BJ (cell line): ENCODE data around the gene SH3BP2. TPM values are rescaled to one million over a fixed set of nuclear protein-coding genes. Genes with fewer than 3 reads are reported as not detected.

ENCODE experiments used
- CTCF ChIA-PET: fragments of 350-600 bp; formaldehyde crosslinking; extraction: SDS; loops from one replicate; lab custom pipeline; 2021; ENCODE audit warnings: antibody characterized with exemption, inconsistent platforms; lab: Yijun Ruan, JAX
- POLR2A ChIA-PET: fragments of 300-600 bp; sonication (Branson Sonifier 250); formaldehyde crosslinking; extraction: SDS; loops from one replicate; lab custom pipeline; 2021; ENCODE audit warnings: antibody characterized with exemption; lab: Charles Lee
- DNase-seq: peaks from one replicate; pipeline ENCODE4 v3.0.0-alpha.2; 2011; ENCODE audit warnings: low read depth
- H3K27me3 ChIP-seq: 2 replicates; pipeline ENCODE4 v1.6.0; 2011; ENCODE audit warnings: low read length; ENCODE audit not compliant: control insufficient read depth, insufficient read depth
- H3K36me3 ChIP-seq: 2 replicates; pipeline ENCODE4 v1.5.1; 2011; ENCODE audit warnings: low read length; ENCODE audit not compliant: control insufficient read depth, insufficient read depth
- H3K4me3 ChIP-seq: 2 replicates; pipeline ENCODE4 v1.5.1; 2011; ENCODE audit warnings: low read depth, mild to moderate bottlenecking, control low read depth, low read length
- polyA plus RNA-seq: library from polyadenylated mRNA; depleted of rRNA; stranded (reverse); fragments of >200 nt; gene quantifications from 2 replicates; pipeline ENCODE4 v1.2.3, GENCODE V29; 2011
- TF ChIP-seq, protein P1 (sequence below): IDR thresholded peaks from 2 replicates; pipeline ENCODE4 v1.5.1; 2011; ENCODE audit warnings: low read depth, mild to moderate bottlenecking, control low read depth, inconsistent platforms, low read length, moderate library complexity; ENCODE audit not compliant: insufficient read depth

The SH3BP2 gene
- polyA plus RNA-seq, 1 experiment = 42.2 TPM

DNA sequence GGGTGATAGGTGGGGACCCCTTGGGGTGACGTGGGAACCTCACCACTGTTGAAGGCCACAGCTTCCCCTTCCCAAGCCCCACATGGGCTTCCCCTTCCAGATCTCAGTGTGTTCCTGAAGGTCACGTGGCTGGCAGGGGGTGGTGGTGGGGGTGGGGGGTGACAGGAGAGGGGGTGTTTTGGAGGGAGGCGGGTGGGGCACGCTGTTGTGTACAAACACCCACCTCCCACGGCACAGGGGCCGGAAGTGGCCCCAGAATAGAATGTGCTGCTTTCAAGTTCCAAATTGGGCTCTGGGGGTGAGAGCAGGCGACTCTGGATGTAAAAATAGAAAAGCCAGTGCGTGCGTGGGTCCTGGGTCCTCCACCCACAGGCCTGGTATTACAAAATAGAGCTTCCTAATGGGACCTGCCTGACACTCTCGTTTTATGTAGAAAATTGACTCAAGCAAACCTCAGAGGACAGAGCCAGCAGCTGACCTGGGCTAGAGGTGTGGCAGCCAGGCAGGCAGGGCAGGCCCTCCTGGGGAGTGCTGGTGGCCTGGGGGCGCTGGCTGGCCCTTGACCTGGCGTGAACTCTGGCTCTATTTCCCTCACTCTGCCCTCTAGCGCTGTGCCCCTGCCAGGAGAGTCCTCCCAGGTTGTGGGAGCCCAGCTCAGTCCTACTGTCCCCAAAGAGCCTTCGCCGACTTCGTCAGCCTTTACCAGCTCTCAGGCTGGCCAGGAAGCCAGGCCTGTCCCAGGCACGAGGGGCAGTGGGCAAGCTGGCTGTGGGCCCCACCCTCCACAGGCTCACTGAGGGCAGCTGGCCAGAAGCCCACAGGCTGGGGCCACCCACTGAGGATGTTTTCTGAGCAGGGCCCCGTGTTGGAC lies 5.4 kb upstream of the SH3BP2 start:
- no peak for DNase-seq
- no peak overlapping the region for H3K4me3 ChIP-seq
- POLR2A ChIA-PET = no interaction called here
- TF ChIP-seq, protein P1, sequence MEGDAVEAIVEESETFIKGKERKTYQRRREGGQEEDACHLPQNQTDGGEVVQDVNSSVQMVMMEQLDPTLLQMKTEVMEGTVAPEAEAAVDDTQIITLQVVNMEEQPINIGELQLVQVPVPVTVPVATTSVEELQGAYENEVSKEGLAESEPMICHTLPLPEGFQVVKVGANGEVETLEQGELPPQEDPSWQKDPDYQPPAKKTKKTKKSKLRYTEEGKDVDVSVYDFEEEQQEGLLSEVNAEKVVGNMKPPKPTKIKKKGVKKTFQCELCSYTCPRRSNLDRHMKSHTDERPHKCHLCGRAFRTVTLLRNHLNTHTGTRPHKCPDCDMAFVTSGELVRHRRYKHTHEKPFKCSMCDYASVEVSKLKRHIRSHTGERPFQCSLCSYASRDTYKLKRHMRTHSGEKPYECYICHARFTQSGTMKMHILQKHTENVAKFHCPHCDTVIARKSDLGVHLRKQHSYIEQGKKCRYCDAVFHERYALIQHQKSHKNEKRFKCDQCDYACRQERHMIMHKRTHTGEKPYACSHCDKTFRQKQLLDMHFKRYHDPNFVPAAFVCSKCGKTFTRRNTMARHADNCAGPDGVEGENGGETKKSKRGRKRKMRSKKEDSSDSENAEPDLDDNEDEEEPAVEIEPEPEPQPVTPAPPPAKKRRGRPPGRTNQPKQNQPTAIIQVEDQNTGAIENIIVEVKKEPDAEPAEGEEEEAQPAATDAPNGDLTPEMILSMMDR = no peak
- H3K27me3 ChIP-seq = no peaks in the 10 kb centered on the region
- CTCF ChIA-PET = interaction anchor here (1.1 kb wide), 1 partner anchor 23 kb away, joined by 4 read pairs; no protein-coding TSS in a partner anchor
- H3K36me3 ChIP-seq = no peaks in the 10 kb centered on the region

DNA sequence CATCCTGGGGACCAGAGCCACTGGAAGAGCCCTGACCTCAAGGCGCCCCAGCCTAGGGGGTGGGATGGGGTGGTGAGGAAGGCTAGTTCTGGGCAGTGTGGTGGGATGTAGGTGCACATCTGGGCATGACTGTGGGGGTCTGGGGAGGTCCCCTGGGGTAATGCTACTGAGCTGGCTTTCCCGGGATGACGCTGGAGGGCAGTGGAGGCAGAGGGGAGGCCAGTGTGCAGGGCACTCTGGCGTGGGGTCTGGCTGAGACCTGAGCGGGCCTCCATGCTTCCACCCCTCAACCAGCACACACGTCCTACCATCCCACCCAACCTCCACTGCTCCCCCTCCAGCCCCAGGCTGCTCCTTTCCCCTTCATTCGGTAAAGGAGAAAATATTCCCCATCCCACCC lies 4.8 kb upstream of the SH3BP2 start:
- POLR2A ChIA-PET = no interaction called here
- no peaks in the 10 kb centered on the region for H3K36me3 ChIP-seq
- DNase-seq = no peak
- H3K4me3 ChIP-seq = no peak overlapping the region
- CTCF ChIA-PET = interaction anchor here (1.1 kb wide), 1 partner anchor 24 kb away, joined by 4 read pairs; no protein-coding TSS in a partner anchor
- H3K27me3 ChIP-seq = no peaks in the 10 kb centered on the region
- TF ChIP-seq, protein P1 = no peak

DNA sequence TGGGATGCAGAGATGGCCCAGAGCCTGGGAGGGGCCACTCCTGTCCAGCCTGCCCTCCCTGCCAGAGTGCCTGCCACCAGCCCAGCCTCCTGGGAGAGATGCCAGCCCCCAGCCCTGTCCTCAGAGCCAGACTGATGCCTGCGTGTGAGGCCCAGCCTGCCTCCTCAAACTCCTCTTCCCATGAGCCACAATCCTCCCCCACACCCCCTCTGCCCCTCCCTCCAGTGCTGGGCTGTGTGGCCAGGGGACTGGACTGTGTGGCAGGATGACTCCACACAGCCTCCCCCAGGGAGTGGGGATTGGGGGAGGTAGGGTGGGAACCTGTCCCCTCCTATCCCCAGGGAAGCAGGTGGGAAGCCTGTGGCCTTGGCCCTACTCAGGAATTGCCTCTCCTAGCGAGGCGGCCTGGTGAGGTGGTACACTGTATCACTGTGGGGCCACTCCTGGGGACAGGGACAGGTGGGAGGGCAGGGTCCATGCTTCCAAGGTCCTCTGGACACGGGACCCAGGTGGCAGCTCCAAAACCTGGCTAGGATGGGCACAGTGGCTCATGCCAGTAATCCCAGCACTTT lies 4.3 kb upstream of the SH3BP2 start:
- TF ChIP-seq, protein P1 = no peak
- no peaks in the 10 kb centered on the region for H3K36me3 ChIP-seq
- ChIA-PET CTCF (no interaction called here), POLR2A (no interaction called here)
- no peaks in the 10 kb centered on the region for H3K27me3 ChIP-seq
- H3K4me3 ChIP-seq = no peak overlapping the region
- no peak for DNase-seq

DNA sequence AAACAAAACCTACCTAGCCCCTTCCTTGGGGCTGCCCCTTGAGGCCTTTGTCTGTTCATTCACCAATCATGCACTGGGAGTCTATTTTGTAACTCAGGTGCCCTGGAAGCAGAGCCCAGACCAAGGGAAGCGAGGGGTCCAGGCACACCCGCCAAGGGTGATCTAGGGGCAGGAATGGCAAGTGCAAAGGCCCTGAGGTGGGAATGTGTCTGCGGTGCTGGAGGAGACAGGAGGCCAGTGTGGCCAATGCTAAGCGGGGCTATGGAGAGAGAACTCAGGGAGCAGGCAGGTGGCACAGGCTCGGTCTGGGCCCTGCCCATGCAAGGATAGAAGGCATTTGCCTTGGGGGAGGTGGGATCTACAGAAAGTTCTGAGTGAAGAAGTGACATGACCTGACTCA lies 3.5 kb upstream of the SH3BP2 start:
- no peak for DNase-seq
- H3K4me3 ChIP-seq = no peak overlapping the region
- TF ChIP-seq, protein P1 = no peak
- ChIA-PET CTCF (no interaction called here), POLR2A (no interaction called here)
- no peaks in the 10 kb centered on the region for H3K27me3 ChIP-seq
- H3K36me3 ChIP-seq = no peaks in the 10 kb centered on the region

DNA sequence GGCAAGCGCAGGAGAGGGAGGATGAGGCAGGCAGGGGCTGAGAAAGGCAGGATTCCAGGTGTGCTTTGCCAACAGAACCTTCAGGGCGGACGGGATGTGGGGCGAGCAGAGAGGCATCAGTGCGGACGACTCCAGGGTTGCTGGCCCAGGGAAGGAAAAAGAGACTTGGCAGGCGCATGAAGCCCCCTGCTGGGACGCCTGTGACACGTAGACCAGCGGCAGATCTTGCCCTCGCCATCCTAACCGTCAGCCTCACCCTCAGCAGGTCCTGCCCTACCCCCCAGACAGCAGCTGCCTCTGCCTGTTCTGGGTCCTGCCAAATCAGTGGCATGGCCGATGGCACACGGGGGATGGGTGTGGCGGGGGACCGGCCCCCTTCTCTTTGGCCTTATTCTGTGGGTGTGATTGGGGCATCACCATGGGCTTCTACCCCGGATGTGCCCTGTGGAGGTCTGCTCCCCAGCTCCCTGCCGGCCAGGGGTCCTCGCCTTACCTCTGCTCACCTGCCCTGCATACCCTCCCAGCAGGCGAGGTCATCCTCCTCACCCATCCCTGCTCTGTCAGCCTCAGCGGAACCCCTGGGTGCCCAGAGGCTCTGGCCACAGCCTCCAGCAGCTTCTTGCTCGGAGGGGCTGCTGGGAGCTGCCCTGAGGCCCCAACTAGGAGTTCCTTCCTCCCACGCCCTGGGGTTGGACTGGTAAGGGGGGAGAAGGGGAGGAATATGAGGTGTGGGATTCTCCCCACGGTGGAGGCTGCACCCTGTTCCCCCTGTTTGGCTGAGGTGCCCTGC lies 2.9 kb upstream of the SH3BP2 start:
- no peak for DNase-seq
- H3K4me3 ChIP-seq = no peak overlapping the region
- CTCF ChIA-PET = no interaction called here
- POLR2A ChIA-PET = no interaction called here
- peaks cover 1% of the 10 kb centered on the region; the same call in 1 of the 2 replicates for H3K36me3 ChIP-seq
- no peaks in the 10 kb centered on the region for H3K27me3 ChIP-seq
- TF ChIP-seq, protein P1 = no peak
